ENCODE results near the gene SEMA5A.

SEMA5A gene

DNA sequence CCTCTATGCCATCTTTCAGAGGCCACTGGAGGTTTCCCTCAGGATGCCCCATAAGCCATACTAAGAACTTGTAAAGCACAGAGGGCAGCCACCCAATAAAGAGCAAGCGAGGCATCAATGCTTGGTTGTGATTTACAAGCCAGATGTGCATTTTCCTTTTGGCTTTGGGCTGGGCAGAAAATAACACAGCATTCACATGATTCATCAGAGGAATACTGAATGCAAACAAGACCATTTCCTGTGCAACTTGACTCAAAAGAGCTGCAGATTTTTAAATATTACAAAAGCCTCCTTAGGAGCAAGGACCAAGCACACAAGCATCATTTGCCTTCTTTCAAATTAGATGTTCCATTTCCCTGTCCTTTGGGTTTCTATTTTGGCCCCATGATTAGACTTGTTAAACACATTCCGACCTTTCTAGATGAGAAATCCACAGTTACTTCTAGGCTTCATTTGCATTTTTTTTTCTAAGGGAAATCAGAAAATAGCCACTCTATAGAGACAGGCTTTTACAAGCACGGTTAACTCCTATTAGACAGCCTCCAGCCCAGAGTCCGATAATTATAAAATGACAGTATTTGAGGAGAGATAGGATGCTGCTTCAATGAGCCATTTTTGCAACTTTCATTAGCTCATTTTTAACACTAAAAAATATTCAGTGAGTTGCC, 207.8 kb downstream of the SEMA5A start:
- DNase-seq (ENCODE audit: low read depth in 4 of 4, low spot score in 1 of 4): no peak

DNA sequence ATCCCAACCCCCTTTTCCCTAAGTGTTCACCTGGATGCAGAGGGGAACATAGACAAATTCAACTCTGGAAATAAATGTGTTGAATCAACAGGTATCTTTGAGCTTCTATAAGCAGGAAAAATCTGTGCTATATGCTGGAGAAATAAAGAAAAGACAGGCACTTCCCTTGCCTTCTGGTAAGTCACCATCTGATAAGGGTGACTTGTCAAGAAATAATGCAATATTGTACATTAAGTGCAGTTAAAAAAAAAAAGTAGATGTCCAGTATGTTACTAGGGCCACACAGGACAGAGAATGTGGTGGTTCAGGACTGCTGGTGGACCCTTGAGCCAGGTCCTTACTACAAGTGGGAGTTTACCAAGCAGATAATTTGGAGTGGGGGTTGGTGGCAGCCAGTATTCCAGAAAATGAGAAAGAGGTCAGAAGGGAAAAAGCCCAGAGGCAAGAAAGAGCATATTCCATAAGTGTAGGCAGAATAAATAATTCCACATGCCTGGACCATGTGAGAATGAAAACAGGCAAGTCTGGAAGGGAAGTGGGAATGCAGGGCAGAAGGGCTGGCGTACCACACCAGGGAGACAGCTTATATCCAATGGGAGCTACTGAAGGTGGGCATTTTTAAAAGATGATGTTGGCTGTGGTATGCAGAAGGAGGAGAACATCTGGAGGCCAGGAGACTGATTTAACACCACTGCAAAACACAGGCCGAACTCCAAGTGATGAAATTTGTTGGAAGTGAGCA, 209.9 kb downstream of the SEMA5A start:
- no peak for DNase-seq (ENCODE audit: low read depth in 4 of 4, low spot score in 1 of 4)

DNA sequence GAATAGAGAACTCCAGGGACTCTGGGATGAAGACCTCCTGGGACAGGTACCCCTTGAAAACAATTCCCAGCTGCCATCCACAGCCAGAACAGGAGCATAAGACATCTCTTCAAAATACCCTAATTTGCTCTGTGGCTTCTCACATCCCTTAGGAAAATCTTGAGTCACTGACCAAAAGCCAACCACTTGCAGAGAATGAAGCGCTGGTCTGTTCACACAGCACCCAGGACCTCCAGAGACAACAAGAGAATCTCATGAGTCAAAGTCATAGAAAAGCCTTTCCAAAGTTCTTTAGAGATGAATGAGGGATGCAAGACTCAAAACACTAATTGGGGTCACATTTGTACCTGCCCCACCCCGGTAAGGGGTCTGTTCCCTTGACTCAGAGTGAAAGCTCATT, 210.6 kb downstream of the SEMA5A start:
- DNase-seq (ENCODE audit: low read depth in 4 of 4, low spot score in 1 of 4): no peak

DNA sequence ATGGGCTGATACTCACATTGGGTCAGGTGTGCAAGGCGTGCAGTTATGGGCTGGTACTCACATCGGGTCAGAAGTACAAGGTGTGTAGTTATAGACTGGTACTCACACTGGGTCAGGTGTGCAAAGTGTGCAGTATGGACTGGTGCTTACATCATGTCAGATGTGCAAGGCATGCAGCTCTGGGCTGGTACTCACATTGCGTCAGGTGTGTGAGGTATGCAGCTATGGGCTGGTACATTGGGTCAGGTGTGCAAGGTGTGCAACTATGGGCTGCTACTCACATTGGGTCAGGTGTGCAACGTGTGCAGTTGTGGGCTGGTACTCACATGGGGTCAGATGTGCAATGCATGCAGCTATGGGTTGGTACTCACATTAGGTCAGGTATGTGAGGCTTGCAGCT, 213.8 kb downstream of the SEMA5A start:
- no peak for DNase-seq (ENCODE audit: low read depth in 4 of 4, low spot score in 1 of 4)

DNA sequence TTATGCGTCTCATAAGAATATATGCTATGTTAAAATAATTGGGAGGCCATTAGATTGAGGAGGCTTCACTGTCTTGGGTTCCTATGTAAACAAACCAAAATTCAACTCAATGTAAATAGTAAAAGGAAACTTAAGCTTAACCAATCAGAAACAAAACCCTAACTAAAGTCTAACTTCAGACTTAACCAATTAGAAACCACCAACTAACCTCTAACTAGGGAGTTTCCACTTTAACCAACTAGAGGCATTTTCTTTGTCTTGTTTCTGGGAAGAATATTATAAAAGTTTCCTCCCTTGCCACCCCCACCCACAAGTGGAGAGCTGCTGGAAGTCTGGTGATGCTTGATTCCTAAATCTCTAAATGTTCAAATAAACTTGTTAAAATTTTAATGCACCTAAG, 214.5 kb downstream of the SEMA5A start:
- DNase-seq (ENCODE audit: low read depth in 4 of 4, low spot score in 1 of 4): no peak

DNA sequence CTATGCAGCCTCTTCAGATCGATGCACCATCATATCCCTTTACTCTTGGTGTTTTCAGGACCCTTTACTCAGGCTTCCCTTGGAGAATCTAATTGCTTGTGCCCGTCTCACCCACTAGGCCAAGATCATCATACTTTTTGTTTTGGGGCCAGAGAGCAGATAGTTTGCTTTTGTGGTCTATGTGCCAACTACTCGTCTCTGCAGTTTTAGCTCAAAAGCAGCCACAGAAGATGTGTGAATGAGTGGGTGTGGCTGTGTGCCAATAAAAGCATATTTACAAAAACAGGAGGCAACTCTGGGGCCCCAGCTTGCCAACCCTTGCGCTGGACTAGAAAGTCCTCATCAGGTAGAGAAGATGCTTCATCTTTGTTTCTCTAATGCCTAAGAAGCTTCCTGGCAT, 216.8 kb downstream of the SEMA5A start:
- no peak for DNase-seq (ENCODE audit: low read depth in 4 of 4, low spot score in 1 of 4)

DNA sequence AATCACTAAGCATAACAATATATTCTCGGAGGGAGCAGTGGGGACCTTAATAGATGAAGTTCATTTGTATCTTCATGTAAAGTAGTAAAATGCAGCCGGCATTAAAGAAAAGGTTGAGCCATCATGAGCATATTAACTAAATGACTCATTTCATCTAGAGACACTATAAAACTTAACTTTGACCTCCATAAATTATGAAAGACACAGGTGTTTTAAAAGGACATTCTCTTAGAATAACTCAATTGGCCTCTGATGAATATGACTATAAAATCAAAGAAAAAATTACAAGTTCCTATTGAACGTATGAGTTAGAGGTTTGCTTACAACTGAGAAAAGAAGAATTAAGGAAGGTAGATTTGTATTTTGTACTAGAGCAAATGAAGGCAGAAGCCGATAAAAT, 220.3 kb downstream of the SEMA5A start:
- no peak for DNase-seq (ENCODE audit: low read depth in 4 of 4, low spot score in 1 of 4)

DNA sequence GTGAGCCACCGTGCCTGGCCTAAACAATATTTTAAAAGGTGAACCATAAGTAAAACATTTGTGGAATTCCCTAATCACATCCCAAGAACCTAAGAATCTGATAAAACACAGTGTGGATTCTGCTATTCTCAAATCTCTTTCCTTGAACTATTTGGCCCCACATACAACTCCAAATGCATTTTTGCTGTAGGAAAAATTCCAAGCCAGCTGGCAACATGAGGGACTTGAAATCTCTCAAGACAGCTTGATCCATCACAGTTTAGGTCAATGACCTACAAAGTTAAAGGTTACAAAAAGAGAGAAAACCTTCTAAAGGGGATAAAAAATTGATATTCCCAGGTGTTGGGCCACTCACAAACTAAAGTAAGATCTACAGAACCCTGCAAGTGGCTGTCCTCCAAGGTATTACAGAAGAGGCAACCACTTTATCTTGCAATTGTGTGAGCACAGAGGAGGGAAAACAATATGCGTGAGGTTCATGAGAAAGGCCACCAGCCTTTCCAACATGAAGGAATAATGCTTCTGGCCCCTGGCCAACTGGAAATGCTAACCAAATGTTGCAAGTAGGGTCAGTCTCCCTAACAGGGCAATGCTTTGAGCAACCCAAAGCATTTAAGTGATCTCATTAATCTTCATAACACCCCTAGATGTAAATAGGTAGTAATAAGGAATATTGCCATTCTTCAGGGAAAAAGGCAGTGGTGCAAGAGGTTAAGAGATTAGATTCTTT, 221.4 kb downstream of the SEMA5A start:
- DNase-seq (ENCODE audit: low read depth in 4 of 4, low spot score in 1 of 4): no peak

DNA sequence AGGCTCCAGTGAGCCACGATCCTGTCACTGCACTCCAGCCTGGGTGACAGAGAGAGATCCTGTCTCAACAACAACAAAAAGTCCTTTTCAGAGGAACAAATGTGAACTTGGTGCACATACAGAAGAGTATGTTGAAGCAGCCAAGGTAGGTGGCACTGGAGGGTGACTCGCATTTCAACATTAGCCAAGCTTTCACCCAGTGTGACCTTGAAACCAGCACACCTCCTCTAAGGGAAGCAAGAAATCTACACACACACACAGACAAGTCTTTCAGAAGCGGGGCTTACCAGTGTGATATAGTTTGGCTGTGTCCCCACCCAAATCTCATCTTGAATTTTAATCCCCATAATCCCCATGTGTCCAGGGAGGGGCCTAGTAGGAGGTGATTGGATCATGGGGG, 225.2 kb downstream of the SEMA5A start:
- no peak for DNase-seq (ENCODE audit: low read depth in 4 of 4, low spot score in 1 of 4)

DNA sequence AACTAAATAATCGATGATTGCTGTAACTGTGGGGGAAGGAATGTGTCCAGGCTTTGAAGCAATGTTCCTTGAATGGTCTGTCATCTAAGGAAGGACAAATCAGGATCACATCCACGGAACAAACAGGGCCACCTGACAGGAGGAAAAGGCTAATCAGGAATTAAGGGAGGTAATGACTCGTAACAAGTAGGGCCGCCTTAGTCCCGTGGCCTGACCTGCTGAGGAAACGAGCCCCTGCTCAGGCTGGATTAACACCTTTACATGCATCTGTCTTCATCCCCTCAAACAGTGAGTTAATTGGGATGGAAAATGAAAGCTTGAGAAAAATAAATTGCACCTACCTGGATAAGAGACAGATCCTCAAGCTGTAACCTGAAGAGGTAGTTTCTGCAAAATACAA, 227.8 kb downstream of the SEMA5A start:
- DNase-seq (ENCODE audit: low read depth in 4 of 4, low spot score in 1 of 4): no peak

DNA sequence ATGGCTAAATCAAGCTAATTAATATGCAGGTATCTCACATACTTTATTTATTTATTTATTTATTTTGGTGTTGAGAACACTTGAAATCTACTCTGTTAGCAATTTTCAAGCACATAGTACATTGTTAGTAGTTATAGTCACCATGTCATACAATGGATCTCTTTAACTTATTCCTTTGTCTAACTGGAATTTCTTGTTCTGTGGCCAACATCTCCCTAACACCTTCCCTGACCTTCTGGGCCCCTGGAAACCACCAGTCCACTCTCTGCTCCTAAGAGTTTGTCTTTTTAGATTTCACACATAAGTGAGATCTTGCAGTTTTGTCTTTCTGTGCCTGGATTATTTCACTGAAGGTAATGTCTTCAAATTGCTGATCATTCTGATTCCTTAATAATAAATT, 229.1 kb downstream of the SEMA5A start:
- no peak for DNase-seq (ENCODE audit: low read depth in 4 of 4, low spot score in 1 of 4)

DNA sequence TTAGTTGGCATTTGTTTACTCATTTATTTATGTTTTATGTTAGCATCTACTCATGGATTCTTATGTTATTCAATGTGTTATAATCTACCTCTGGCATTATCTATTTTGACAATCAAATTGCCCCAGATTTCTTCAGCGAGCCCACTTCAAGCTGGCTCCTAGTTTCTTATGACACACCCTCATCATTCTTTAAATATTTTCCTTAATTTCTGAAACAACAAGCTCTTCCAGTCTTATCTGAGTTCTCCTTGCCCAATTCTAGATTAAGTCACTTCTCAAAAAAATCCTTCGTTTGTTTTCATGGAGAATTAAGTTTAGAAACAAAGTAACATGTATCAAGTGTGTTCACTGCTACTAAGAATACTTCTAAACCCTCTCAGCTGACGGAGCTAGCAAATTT, 229.8 kb downstream of the SEMA5A start:
- no peak for DNase-seq (ENCODE audit: low read depth in 4 of 4, low spot score in 1 of 4)

DNA sequence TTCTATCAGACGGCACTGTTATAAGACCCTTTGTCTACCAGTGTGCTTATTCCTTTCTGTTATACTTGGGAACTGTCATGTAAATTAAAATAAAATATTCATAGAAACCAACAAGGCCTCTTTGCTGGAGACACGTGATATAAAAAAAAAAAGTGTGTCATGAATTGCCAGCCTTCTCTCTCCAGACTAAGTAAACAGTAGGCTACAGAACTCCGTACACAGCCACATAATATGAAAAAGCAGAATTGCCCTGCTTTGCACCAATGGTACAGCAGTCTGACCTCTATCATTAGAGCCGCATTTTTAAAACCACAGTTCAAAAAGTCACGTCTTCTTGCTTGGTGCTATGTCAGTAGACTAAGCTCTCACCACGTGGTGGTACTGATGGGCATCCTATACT, 231.3 kb downstream of the SEMA5A start:
- DNase-seq (ENCODE audit: low read depth in 4 of 4, low spot score in 1 of 4): no peak

DNA sequence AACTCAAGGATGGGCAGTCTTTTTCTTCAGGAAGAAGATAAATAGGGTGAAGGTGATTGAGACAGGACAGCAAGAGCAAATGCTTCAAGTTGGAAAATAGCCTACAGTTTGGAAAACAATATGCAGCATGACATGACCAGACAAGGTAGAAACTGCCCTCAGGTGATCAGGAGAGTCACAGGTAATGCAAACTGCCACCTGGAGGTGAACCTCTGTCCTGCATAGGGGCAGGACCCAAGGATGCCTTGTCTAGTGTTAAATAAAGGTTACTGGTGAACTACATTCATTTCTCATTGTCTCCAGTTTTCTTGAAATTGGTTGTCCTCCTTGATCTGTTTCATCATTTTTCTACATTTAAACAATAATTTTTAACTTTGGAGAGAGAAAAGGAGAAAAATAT, 232.1 kb downstream of the SEMA5A start:
- DNase-seq (ENCODE audit: low read depth in 4 of 4, low spot score in 1 of 4): no peak

DNA sequence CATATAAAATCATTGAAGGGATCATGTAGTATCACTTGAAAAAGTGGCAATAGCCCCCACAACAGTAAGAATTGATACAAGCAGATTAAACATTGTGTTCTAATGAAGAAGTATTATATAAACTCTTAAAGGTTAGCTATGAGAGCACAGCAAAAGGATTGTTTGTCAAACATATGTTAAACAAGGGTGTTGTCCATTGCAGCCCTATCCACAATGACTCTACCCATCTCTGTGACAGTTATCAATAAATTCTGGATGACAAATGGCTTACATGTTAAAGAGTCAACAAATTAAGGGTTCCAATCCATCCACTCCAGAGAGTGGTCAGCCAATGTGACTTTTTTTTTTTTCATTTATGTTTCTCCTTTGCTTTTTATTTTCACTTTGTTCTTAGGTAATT, 238.7 kb downstream of the SEMA5A start:
- DNase-seq (ENCODE audit: low read depth in 4 of 4, low spot score in 1 of 4): no peak

DNA sequence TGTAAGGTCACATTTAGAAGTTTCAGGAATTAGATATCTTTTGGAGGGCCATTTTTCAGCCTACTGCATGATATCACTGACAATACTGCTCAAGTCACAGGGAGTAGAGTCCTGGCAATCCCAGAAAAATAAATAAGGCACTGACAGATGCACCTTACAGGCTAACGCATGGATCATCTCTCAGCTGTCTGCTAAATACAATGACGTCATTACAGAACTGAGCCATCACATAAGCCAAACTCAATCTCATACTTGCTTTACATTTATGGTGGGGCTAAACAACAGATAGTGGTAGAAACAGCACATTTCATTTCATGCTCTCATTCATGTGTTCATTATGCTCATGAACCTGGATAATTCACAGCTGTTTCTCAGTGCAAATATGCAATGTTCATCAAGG, 243.7 kb downstream of the SEMA5A start:
- DNase-seq (ENCODE audit: low read depth in 4 of 4, low spot score in 1 of 4): no peak

DNA sequence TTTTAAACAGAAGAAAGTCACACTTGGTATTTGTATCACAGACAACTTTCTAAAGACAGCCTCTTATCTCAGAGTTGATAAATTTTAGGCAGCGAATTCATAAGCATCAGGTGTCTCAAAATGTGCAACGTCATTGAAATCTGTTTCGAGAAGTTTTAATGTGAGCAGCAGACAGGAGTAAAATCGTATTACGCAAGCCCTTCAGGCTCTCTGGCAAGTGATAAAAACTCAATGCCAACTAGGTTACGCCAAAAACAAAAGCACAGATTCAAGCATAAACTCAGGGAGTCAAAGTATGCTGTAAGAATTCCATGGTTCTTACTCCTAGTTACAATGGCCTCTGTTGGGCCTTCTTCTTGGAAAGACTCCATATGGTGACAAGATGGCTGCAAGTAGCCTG, 244.7 kb downstream of the SEMA5A start:
- no peak for DNase-seq (ENCODE audit: low read depth in 4 of 4, low spot score in 1 of 4)

DNA sequence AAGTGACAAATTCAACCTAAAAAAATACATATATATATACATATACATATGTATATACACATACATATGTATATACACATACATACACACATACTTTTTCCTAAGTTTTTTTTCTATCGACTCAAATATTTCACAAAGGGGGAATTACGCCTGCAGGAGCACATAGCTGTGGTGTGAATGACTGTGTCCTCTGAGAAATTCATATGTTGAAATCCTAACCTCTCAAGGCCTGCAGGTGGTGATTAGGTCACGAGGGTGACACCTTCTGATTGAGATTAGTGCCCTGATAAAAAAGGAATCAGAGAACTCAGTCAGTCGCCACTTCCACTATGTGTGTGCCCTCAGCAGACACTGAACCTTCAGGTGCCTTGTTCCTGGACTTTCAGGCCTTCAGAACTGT, 248.7 kb downstream of the SEMA5A start:
- no peak for DNase-seq (ENCODE audit: low read depth in 4 of 4, low spot score in 1 of 4)

DNA sequence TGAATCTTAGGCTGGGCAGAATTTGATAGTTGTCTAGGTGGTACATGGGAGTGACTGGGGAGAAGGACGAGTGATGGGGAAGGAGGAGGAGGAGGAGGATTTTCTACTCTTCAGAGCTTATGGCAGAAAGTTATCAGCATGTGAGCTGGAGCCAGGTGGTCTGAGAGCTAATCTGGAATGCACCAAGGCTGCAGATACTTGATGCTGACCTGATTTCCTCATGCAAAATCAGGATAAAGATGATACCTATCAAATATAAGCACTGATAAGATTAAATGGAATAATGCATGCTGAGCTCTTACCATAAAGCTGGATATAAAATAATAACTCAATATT, 250.4 kb downstream of the SEMA5A start:
- no peak for DNase-seq (ENCODE audit: low read depth in 4 of 4, low spot score in 1 of 4)

DNA sequence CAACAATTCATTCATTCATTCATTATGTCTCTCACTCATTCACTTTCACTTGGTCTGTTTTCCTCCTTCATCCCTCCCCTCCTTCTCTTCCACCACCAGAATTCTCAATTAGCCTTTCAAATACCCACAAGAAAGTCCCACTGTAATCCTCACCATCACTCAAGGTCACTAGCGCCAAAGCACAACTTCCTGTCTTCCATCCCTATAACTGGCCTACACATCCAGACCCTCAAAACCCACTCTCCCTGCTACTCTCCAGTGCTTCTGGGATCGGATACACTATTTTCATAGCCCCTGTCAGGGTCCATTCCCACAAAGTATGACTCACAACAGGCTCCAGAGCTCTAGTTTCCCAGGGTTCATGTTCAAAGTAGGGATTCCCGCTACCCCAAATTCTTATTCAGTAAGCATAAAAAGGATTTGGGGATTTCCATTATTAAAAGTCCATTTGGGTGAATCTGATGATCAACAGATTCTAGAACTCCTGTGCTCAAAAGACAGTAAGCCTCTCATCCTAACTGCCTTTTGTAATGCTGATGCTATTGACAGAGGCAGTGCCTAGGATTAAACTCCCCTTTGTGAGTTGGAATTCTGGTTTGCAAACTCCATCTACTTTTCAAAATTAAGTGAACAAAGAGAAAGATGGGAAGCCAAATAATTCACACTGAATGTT, 250.9 kb downstream of the SEMA5A start:
- DNase-seq (ENCODE audit: low read depth in 4 of 4, low spot score in 1 of 4): no peak

DNA sequence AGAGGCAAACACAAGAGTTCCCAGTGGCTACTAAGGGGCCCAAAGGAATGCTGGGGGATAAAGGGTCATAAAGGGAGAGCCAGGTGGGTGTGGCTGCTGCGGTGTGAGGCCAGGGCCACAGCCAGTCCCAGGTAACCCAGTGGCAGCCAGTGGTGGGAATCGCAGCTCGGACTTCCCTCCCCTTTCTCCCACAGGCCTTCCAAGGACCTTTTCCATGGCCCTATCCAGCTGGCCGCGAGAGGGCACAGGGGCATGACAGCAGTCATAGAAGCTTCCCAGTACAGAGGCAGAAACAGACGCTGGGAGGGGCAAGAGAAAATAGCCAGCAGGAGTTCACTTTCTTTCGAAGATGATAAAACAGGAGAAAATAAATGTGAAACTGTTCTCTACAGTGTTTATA, 257.6 kb downstream of the SEMA5A start:
- DNase-seq (ENCODE audit: low read depth in 4 of 4, low spot score in 1 of 4): no peak

DNA sequence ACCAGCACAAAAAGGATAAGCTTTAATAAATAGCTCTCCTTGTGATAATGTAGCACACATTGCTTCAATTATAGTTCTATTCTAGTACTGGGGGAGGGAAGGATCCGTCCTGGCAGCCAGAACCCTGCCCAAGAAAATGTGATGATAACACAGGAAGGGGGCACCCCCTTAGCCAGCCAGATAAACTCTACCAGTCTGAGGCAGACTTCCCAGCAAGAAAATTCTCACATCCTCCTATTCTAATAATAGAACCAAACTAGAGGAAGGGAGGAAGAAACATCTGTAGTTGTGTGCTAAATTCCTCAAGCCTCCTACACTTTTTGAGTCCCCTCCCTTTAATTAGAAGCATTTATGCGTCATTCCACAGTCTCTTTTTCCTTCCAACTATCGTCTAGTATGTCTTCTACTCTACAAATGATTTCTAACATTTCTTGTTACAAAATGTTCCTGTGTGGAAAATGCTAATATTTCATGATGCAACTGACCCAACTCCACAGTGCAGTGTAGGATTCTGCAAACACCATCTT, 261.0 kb downstream of the SEMA5A start:
- no peak for DNase-seq (ENCODE audit: low read depth in 4 of 4, low spot score in 1 of 4)

Data from stimulated activated CD4-positive, alpha-beta T cell treated with anti-CD3 and anti-CD28 coated beads, Interleukin-1b, Interleukin-23, amount 100 ng/mL, for 24 hours (primary cell).